ENCODE measurements around the gene B4GALT6.
"Not testable (repeated sequence)": the region's sequence is repeated elsewhere in the genome, so short reads cannot be mapped to it uniquely, and the experiment has no call there.

B4GALT6 gene, protein sequence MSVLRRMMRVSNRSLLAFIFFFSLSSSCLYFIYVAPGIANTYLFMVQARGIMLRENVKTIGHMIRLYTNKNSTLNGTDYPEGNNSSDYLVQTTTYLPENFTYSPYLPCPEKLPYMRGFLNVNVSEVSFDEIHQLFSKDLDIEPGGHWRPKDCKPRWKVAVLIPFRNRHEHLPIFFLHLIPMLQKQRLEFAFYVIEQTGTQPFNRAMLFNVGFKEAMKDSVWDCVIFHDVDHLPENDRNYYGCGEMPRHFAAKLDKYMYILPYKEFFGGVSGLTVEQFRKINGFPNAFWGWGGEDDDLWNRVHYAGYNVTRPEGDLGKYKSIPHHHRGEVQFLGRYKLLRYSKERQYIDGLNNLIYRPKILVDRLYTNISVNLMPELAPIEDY

DNA sequence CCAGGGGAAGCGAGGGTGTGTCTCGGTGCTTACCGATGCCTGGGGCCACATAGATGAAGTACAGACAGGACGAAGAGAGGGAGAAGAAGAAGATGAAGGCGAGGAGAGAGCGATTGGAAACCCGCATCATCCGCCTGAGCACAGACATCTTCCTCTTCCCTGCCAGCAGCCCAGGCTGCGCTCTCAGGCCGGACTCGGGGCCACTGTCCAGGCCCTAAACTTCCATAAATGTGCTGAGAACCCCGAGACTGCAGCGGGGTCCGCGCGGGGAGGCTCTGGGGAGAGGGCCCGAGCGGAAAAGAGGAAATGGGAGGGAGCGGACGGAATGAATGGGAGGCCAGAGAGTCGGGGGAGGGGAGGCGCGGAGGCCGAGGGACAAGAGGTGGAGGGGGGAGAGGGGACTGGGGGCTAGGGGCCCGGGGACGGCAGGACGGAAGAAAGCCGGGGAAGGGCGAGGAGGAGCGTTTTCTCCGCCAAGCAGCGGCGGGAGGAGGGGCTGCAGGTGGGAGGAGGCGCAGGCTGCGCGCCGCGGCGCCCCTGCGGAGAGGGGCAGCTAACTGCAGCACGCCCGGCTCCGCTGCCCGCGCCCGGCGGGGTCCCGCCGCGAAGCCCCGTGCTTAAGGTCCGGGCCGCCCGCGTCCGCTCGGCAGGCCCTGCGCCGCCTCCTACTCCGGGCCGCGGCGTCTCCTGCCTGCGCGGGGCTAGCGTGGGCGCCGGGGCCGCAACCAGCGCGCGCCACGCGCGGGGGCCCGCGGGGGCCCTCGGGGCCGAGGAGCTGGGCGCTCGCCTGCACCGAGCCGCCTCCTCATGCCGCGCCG is at the start of gene B4GALT6:
B4GALT6 (minus strand) TSS at position 303 of the 818 bp plus-strand sequence; CDS start at position 148, 155 bp downstream.
- DNase-seq: no peak

DNA sequence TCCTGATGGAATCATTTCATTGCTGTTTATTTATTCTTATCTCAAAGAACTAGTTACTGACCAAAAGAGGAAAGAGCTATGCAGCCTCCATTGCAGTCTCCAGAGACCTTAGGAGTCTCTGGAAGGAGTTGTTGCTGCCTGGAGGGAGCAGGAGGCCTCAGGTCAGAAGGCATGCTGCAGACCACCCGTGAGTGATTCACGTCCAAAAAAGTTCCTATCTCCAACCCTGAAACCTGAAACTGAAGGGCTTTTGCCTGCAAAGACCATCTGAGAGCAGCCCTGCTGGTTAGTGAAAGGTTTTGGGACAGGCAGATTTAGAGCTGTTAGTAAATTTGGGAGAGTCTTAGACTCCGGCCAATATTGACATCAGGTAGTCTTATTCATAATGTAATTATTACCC is 47.2 kb upstream of the B4GALT6 start:
- DNase-seq: no peak

DNA sequence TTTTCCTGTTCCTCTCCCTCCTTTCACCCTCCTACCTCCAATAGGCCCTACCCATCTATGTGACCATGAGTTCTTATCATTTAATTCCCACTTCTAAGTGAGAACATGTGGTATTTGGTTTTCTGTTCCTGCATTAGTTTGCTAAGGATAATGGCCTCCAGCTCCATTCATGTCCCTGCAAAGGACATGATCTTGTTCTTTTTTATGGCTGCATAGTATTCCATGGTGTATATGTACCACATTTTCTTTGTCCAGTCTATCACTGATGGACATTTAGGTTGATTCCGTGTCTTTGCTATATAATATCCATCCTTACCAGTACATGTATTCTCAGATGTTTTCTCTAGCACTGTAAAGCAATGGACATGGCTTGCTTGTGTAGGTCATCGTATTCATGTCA is 44.8 kb upstream of the B4GALT6 start:
- not testable (repeated sequence) for DNase-seq

DNA sequence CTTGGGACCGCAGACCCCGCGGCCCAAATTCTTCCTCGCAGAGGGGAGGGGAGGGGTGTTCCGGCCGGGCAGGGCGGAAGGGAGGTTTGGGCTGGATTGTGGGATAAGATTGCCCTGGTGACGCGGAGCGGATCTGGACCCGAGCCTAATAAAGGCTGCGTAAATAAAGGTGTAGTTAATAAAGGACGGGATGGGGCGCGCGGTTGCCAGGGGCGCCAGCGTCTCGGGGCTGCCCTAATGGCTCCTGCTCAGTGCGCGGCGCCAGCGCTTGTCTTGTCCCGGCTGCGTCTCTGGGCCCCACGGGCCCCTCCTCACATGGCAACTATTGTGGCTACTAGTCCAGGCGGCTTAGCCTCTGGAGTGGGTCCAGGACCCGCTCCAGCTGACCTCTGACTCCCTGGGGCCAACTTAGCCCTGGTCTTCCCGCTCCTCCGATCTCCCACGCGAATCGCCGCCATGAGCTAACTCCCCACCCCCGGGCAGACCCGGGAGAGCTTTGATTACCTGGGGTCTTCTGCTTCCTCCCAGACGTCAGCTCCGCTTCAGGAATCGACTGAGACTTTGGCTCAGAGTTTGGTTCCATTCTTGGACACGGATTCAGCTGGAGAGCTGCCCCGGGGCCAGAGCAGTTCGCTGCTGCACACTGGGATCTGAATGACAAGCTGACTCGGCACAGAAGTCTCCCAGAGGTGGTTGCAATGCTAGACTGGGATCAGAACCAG is 39.8 kb upstream of the B4GALT6 start:
- no peak for DNase-seq

DNA sequence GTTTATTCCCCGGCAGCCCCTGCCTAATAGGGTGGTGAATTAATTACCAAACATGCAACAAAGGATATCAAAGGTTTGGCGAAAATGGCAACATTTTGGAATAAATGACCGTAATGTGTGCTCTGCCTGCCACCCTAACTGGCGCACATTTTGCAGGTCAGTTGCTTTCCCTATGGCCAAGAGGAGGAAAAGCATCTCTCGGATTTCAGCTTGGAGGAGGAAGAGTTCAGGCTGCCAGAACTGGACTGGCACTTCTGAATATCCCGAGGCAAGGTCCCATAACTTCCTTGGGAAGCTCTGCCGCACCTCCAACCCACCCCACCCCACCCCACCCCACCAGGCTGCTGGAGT is 39.2 kb upstream of the B4GALT6 start:
- DNase-seq: no peak

DNA sequence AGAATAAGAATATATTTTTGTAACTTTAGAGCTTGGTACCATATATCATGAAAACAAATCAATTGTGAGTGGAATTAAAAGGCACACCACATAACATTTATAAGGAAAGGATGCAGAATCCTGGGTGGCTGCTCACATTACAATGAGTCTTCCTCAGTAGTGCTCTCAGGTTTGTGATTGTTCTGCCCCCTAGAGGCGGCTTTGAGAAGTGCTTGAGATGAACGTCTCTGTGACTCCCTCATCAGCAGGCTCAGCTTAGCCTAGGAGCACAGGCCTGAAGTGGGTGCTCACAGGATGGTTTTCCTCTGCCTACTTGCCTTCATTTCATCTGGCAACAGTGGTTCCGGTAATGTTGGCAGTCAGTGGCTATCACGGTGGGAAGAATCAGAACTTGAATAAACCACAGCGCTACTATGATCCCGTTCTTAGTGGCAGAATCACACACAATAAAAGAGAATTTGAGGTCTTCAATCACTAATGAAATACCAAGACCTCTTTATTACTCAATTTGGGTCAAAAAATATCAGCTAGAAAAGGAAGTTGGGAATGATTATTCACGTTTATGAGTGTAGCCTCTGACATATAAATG is 38.1 kb upstream of the B4GALT6 start:
- peak; percentile 66 to 73 for DNase-seq

DNA sequence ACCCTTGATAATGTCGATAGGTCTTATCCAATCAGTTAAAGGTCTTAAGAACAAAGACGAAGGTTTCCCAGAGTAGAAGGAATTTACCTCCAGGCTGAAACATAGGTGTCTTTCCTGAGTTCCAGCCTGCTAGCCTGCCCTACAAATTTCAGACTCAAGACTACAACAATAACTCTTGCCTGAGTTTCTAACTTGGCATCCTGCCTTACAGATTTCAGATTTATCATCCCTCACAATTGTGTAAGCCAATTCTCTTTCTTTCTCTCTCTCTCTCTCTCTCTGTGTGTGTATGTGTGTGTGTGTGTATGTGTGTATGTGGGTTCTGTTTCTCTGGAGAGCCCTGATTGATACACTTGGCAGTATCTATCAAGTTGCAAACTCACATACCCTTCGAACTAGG is 37.2 kb upstream of the B4GALT6 start:
- DNase-seq: no peak

DNA sequence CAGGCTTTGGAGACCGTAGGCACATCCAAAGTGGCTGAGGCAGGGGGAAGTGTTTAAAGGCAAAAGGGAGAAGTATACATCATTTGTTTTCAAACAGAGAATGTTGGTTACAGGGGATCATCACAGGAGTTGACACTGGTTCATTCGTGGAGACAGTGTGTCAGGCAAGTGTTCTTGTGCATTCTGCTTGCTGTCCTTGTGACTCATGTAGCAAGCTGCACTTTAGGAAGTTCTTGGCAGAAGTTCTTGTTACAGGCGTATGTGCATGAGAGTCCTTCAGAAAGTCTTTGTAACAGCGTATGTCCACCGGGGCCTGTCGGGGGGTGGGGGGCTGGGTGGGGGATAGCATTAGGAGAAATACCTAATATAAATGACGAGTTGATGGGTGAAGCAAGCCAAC is 36.5 kb upstream of the B4GALT6 start:
- no peak for DNase-seq

DNA sequence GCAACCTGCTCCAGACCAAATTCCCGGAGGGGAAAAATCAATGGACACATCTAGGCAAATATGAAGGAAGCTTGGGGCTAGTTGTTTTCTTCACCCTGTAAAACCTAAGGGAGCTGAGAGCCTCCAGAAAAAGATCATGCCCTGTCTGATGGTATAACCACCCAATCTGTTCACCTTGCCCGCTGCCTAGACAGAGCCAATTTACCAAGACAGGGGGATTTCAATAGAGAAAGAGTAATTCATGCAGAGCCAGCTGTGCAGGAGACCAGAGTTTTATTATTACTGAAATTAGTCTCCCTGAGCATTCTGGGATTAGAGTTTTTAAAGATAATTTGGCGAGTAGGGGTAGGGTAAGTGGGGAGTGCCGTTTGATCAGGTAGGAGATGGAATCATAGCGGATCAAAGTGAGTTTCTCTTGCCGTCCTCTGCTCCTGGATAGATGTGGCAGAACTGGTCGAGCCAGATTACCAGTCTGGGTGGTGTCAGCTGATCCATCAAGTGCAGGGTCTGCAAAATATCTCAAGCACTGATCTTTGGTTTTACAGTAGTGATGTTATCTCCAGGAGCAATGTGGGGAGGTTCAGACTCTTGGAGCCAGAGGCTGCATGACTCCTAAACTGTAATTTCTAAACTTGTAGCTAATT is 35.1 kb upstream of the B4GALT6 start:
- no peak for DNase-seq

DNA sequence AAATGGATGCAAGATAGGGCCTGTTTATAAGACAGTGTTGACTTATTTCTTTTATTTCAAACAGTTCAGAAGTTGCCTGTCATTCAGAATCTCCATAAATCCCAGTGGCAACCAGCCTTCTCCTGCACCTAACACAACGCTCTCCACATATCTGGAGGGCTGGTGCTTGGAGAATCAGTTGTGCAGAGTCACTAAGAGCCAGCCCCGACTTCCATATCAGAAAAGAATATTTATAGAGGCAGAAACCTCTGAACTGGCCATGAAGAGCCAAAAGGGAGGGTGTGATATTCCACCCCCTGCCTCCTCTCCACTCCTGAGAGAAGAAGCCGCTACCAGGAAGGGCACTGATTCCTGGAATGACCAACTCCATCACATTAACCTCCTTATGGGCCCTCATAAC is 34.0 kb upstream of the B4GALT6 start:
- DNase-seq: no peak

DNA sequence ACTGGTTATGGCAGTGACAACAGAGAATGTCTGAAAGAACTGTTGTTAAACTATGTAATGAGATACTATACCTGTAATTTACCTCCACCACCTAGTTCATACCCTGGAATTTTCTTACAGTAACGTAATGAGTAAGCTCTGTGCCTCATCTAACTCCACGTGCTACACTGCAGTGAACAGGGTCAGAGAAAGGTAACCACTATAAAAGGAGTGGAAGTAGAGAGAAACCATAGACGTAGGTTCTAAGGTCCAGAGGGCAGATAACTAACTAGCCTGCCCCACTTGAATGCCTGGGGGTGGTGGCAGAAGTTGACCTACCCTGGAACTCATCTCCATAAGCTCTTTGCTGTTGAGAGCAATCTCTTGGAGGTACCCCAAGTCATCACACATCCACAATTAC is 32.0 kb upstream of the B4GALT6 start:
- DNase-seq: no peak

DNA sequence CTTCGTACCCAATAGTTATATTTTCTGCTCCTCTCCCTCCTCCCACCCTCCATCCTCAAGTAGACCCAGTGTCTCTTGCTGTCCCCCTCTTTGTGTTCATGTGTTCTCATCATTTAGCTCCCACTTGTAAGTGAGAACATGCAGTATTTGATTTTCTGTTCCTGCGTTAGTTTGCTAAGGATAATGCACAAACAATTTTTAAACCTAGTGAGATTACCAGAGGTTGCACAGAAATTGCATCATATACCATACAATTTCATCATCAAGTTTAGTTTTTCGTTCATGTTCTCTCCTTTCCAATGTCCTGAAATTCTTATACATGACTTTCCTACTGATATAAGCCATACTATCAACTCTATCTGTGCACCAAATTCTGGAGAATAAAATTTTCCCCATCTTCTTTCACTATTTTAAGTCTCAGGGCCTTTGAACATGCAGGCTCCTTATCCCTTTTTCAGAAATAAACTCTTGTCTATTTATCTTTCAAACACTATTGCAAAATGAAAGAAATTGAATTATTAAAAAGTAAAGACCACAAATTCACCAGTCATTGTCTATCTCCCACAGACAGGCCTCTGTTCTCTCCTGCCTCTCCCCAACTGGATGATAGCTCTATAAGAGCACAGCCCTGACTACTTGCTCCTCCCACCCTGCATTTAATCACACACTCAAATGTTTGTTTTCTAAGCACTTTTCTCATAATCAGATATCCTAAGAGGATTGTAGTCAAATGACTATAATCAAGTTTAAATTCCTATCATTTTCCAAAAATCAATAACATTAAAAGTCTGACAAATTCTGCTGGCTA is 27.2 kb upstream of the B4GALT6 start:
- no peak for DNase-seq

DNA sequence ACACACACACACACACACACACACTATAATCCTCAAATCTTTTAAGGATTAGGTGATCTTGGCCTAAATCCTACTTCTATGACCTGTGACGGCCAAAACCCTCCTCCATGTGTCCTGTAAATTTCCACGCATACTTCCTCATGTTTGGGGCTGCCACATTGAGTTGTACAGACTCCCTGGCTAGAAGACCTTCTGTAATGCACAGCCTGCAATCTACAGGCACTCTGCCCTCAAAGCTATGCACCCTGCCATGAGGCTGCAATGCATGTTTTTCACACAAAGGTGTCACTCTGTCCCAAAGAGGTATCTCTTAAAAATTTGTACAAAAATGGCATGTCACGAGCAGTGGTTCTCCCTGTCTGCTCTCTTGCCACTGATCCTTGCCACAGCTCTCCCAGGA is 26.4 kb upstream of the B4GALT6 start:
- no peak for DNase-seq

DNA sequence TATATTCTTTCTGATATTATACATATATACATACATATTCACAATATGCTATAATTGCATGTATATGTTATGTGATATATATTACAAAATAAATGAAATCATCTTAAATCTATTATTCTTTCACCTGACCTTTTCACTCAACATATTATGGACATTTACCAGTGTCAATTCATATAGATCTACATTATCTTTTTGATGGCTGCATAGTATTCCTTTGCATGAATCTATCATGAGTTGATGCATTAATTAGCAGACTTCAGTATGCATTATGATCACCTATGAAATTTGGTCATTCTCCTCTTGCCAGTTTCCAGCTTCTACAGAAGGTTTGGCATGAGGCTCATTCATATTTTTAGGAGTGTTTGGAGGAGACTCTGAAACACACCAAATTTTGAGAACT is 23.4 kb upstream of the B4GALT6 start:
- no peak for DNase-seq

DNA sequence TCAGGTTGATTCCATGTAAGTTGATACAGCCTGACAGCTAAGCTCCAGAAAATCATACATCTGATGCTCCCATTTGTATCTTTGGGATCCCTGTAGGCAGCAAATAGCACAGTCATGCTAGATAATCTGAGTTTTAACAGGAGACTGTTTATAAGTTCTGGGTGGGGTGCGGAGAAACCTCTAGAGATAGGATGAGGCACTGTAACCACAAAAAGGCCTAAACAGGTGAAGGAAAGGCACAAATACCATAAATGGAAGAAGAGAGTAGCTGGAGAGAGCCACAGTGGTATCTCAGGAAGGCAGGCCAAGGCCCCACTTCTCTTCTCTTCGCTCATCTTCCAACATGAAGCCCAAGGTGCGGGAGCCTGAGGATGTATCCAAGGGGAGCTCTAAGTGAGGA is 18.1 kb upstream of the B4GALT6 start:
- no peak for DNase-seq

DNA sequence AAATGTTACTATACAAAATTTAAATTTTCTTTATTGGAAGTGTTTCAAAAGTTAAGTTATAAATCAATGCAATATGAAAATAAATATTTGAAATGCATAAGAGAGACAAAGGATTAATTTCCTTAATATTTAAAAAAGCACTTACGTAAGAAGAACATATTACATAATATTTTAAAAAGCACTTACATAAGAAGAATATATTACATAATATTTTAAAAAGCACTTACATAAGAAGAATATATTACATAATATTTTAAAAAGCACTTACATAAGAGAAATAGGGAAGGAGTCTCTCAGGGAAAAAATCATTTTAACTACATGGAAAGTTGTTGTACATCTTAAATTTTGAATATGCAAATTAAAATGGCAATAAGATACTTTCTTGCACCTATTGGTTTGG is 17.4 kb upstream of the B4GALT6 start:
- no peak for DNase-seq

DNA sequence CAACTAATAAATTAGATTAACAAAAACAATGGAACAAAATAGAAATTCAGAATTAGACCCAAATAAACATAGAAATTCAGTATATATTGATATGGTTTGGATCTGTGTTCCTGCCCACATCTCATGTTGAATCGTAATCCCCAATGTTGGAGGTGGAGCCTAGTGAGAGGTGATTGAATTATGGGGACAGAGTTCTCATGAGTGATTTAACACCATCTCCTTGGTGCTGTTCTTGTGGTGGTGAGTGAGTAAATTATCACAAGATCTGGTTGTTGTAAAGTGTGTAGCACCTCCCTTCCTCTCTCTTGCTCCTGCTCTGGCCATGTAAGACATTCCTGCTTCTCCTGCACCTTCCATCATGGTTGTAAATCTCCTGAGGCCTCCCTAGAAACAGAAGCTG is 16.6 kb upstream of the B4GALT6 start:
- no peak for DNase-seq

DNA sequence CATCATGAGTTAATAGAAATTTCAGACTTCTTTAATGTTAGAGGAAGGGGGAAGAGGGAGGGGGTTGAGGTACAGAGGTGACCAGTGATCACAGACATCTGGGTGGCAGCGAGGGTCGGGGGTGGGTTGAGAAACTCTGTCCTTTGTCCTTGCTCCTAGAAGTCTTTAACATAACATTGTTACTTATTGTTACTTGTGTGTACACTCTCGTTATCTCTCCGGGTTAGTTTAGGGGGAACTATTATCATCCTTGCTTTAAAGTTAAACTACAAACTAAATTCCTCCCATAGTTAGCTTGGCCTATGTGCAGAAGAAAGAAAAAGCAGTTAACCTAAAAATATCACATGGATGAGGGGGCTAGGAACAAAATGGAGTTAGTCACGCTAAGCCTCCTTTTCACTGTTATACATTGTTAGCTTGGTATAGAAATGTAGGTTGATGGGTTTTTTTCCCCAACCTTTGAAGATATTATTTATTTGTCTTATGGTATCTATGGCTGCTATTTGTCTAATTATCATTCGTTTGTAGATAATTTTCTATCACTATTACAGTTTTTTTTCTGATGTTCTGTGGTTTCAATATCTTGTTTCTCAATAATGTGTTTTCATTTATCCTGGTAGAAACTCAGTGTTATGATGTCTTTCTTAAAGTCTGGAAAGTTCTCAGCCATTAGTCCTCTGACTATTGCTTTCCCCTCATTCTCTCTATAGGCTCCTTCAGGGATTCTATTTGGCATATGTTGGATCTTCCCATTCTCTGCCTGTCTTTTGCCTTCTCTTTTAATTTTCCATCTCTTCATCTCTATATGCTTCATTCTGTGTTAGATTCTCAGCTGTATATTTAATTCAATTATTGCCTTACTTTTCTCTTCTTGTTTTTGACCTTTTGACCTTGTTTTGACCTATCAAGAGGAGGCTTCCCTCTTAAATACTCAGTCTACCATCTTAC is 13.2 kb upstream of the B4GALT6 start:
- DNase-seq: no peak

DNA sequence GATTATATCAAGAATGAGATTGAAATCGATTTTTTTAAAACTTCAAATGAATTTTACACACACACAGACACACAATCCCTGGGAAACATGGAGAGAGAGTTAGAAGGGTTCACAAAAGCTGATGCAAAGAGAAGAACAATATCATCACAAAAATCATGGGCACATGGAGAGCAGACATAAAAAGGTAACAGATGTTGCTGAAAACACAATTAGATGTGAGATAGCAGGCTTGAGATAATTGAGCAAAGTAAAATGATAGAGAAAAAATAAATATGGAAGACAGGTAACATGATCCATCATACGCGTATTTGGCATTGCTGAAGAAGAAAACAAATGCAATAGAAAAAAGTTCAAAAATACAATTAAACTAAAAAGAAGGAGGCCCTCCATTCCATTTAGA is 11.6 kb upstream of the B4GALT6 start:
- DNase-seq: no peak

DNA sequence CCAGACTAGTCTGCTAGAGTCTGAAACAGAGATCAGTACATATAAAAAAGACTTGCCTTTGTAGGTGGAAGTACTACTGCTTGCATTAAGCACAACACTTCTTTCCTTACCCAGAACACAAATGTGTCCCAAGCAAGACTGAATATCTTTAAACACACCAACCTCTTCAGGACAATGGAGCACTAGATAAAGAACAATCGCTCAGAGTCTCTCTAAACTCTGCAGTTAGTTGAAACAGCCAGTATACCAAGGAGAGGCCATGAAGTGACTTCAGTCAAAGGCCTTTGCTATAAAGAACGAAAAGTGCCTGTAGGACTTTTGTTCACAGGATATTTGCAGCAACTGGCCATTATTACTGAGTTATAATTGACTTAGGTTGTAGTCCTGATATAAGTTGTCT is 9.9 kb upstream of the B4GALT6 start:
- DNase-seq: no peak

DNA sequence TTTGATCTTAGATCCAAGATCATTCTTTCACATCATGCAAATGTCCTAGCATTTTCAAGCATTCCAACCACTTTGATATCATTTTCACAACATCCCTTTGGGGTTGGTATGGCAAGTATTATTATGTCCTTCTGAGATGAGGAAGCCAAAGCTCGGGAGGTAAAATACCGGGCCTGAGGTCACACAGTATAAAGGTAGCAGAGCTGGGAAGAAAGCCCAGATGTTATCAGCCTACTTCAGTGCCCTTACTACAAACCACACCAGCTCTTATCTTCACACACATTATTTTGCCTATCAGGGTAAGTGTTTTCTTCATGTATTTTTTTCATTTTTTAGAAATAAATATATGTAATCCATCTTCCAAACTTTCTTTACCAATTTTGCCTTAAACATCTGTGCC is 4.2 kb upstream of the B4GALT6 start:
- DNase-seq: no peak
